ENCODE results near the gene TRIM28.
"Not testable (repeated sequence)": the region's sequence is repeated elsewhere in the genome, so short reads cannot be mapped to it uniquely, and the experiment has no call there.

Gene TRIM28

GRCh38 chr19:58519087-58519354, 24.8 kb upstream of the TRIM28 start:
- DNase-seq (ENCODE audit: low read depth) = peak; percentile 79

- DNase-seq (ENCODE audit: low read depth) = peak; percentile 94
Observed at GRCh38 chr19:58519355-58520256, 24.3 kb upstream of the TRIM28 start, which contains the start of gene ZBTB45. Gene ZBTB45, minus strand, starts transcription at chr19:58519810. Its CDS starts 2,137 bp downstream, at chr19:58517673.

- no peak for DNase-seq (ENCODE audit: low read depth)
Observed at GRCh38 chr19:58520257-58520599, 23.6 kb upstream of the TRIM28 start.

- no peak for DNase-seq (ENCODE audit: low read depth)
Observed at GRCh38 chr19:58521651-58522050, 22.2 kb upstream of the TRIM28 start.

- no peak for DNase-seq (ENCODE audit: low read depth)
Observed at GRCh38 chr19:58522709-58523108, 21.2 kb upstream of the TRIM28 start.

- DNase-seq (ENCODE audit: low read depth) = no peak
Observed at GRCh38 chr19:58529405-58529804, 14.5 kb upstream of the TRIM28 start.

- DNase-seq (ENCODE audit: low read depth) = no peak
Observed at GRCh38 chr19:58531034-58531840, 12.6 kb upstream of the TRIM28 start.

- DNase-seq (ENCODE audit: low read depth) = no peak
Observed at GRCh38 chr19:58535857-58536256, 8.0 kb upstream of the TRIM28 start.

- DNase-seq (ENCODE audit: low read depth) = no peak
Observed at GRCh38 chr19:58536852-58537798, 6.7 kb upstream of the TRIM28 start.

- DNase-seq (ENCODE audit: low read depth) = no peak
Observed at GRCh38 chr19:58538257-58539168, 5.4 kb upstream of the TRIM28 start.

GRCh38 chr19:58539169-58539559, 4.7 kb upstream of the TRIM28 start:
- not testable (repeated sequence) for DNase-seq (ENCODE audit: low read depth)

- not testable (repeated sequence) for DNase-seq (ENCODE audit: low read depth)
Observed at GRCh38 chr19:58542641-58543372, 1.1 kb upstream of the TRIM28 start.

- DNase-seq (ENCODE audit: low read depth) = peak; percentile 54
Observed at GRCh38 chr19:58544591-58545285, 874 bp downstream of the TRIM28 start.

- DNase-seq (ENCODE audit: low read depth) = no peak
Observed at GRCh38 chr19:58545286-58546018, 1.6 kb downstream of the TRIM28 start.

GRCh38 chr19:58546019-58546530, 2.2 kb downstream of the TRIM28 start:
- DNase-seq (ENCODE audit: low read depth) = no peak

GRCh38 chr19:58547323-58548312, 3.8 kb downstream of the TRIM28 start:
- DNase-seq (ENCODE audit: low read depth) = no peak

- DNase-seq (ENCODE audit: low read depth) = no peak
Observed at GRCh38 chr19:58548859-58549663, 5.2 kb downstream of the TRIM28 start.

Data from ELR (cell line).